HCT116 (cell line): ENCODE data around the gene EEF1A2. TPM values are rescaled to one million over a fixed set of nuclear protein-coding genes. Genes with fewer than 3 reads are reported as not detected.

Source experiments
- ATAC-seq: fragments of 200-7000 bp; cut with Tn5 transposase; 2 replicates; pipeline ENCODE4 v1.9.1; 2020; ENCODE audit warnings: mild to moderate bottlenecking, moderate library complexity
- BruUV-seq: library from RNA; stranded (reverse); fragments of 400-500 nt; replicated peaks from 2 replicates; lab custom pipeline; 2021; lab: Mats Ljungman, UMichigan
- CTCF ChIA-PET: fragments of 300-600 bp; sonication (Branson Sonifier 250); formaldehyde crosslinking; loops from one replicate; lab custom pipeline; 2021; ENCODE audit warnings: antibody characterized with exemption; lab: Charles Lee
- POLR2A ChIA-PET: fragments of 300-600, 350-600 bp; sonication (Branson Sonifier 250); formaldehyde crosslinking; loops from one replicate; lab custom pipeline; 2021; ENCODE audit warnings: antibody characterized with exemption; lab: Charles Lee
- RAD21 ChIA-PET, 2 experiments: fragments of 300-600 bp; sonication (Branson Sonifier 250); formaldehyde crosslinking; loops; one replicate each; lab custom pipeline; 2023; ENCODE audit warnings: low total read pairs in 2 of 2; ENCODE audit not compliant: uncharacterized antibody in 2 of 2, unreplicated experiment in 2 of 2, low non-redundant PET in 1 of 2; lab: Charles Lee
- DNase-seq: peaks from one replicate; pipeline ENCODE4 v3.0.0-alpha.2; 2010; ENCODE audit warnings: low read depth, low spot score
- H2AFZ ChIP-seq: fragments of 200-600 bp; shearing (Covaris generic), sonication (generic); 2 replicates; pipeline ENCODE4 v1.6.1; 2017; ENCODE audit warnings: low read depth, mixed run types, mixed read lengths, antibody characterized with exemption, low read length; ENCODE audit not compliant: poor library complexity, severe bottlenecking
- H3K27ac ChIP-seq: 2 replicates; pipeline ENCODE4 v1.5.1; 2012; ENCODE audit warnings: low read depth, low read length
- H3K27me3 ChIP-seq: fragments of 200-600 bp; sonication (generic); 2 replicates; pipeline ENCODE4 v1.6.1; 2016; ENCODE audit warnings: mixed run types, low read length, mixed read lengths; ENCODE audit not compliant: insufficient read depth
- H3K36me3 ChIP-seq, 2 experiments: fragments of 200-500 bp in 1 of 2; fragments of 200-600 bp in 1 of 2; sonication (Bioruptor generic) in 1 of 2; sonication (generic) in 1 of 2; 2 replicates each; pipeline versions ENCODE4 v1.5.1 to v1.6.1; 2014 to 2016; ENCODE audit warnings: low read length in 2 of 2, inconsistent platforms in 1 of 2, mixed read lengths in 1 of 2, mixed run types in 1 of 2; ENCODE audit not compliant: insufficient read depth in 2 of 2, control insufficient read depth in 1 of 2
- H3K4me1 ChIP-seq, 2 experiments: fragments of 200-600 bp in 1 of 2; sonication (generic) in 1 of 2; 2 replicates each; pipeline versions ENCODE4 v1.5.1 to v1.6.1; 2012 to 2017; ENCODE audit warnings: low read length in 2 of 2, inconsistent platforms in 1 of 2, mild to moderate bottlenecking in 1 of 2, mixed read lengths in 1 of 2, mixed run types in 1 of 2, moderate library complexity in 1 of 2; ENCODE audit not compliant: insufficient read depth in 2 of 2, control insufficient read depth in 1 of 2
- H3K4me2 ChIP-seq: fragments of 200-600 bp; sonication (generic); 2 replicates; pipeline ENCODE4 v1.6.1; 2017; ENCODE audit warnings: mixed run types, low read length, mixed read lengths
- H3K4me3 ChIP-seq, 2 experiments: fragments of 200-600 bp in 1 of 2; sonication (generic) in 1 of 2; replicated peaks in 1 of 2; 2 replicates each; pipeline ENCODE4 v1.5.1; 2011 to 2016; ENCODE audit warnings: low read length in 2 of 2, control low read depth in 1 of 2, low read depth in 1 of 2, mild to moderate bottlenecking in 1 of 2, mixed read lengths in 1 of 2, mixed run types in 1 of 2
- H3K79me2 ChIP-seq: fragments of 200-600 bp; sonication (generic); 2 replicates; pipeline ENCODE4 v1.6.1; 2017; ENCODE audit warnings: mild to moderate bottlenecking, mixed run types, low read length, moderate library complexity, mixed read lengths; ENCODE audit not compliant: insufficient read depth
- H3K9ac ChIP-seq: fragments of 200-600 bp; sonication (generic); 2 replicates; pipeline ENCODE4 v1.6.1; 2016; ENCODE audit warnings: low read length, mixed read lengths
- H3K9me2 ChIP-seq: fragments of 200-600 bp; sonication (generic), shearing (Covaris generic); 2 replicates; pipeline ENCODE4 v1.6.1; 2017; ENCODE audit warnings: mixed run types, mild to moderate bottlenecking, moderate library complexity; ENCODE audit not compliant: insufficient read depth
- H3K9me3 ChIP-seq, 2 experiments: fragments of 200-500 bp in 1 of 2; fragments of 200-600 bp in 1 of 2; sonication (Bioruptor generic) in 1 of 2; sonication (generic) in 1 of 2; 2 replicates each; pipeline ENCODE4 v1.6.1; 2014 to 2017; ENCODE audit warnings: low read length in 2 of 2, mixed read lengths in 2 of 2, inconsistent platforms in 1 of 2, low read depth in 1 of 2, mild to moderate bottlenecking in 1 of 2, mixed run types in 1 of 2, moderate library complexity in 1 of 2; ENCODE audit not compliant: control insufficient read depth in 1 of 2, insufficient read depth in 1 of 2
- H4K20me1 ChIP-seq: fragments of 200-600 bp; sonication (generic), shearing (Covaris generic); 2 replicates; pipeline ENCODE4 v1.6.1; 2017; ENCODE audit warnings: mixed run types, mild to moderate bottlenecking, moderate library complexity; ENCODE audit not compliant: insufficient read depth
- CEBPB ChIP-seq: IDR thresholded peaks from 2 replicates; pipeline ENCODE4 v1.6.1; 2012; ENCODE audit warnings: low read depth
- CTCF ChIP-seq, 3 experiments: fragments of 200-600 bp in 1 of 3; sonication (generic) in 1 of 3; IDR thresholded peaks in 2 of 3; conservative IDR thresholded peaks in 1 of 3; 2 replicates each; pipeline ENCODE4 v1.5.1; 2012 to 2017; ENCODE audit warnings: low read depth in 2 of 3, low read length in 2 of 3, antibody characterized with exemption in 1 of 3, borderline replicate concordance in 1 of 3, control low read depth in 1 of 3, mild to moderate bottlenecking in 1 of 3, mixed read lengths in 1 of 3, mixed run types in 1 of 3, moderate library complexity in 1 of 3; ENCODE audit not compliant: insufficient read depth in 1 of 3
- EGR1 ChIP-seq: IDR thresholded peaks from 2 replicates; pipeline ENCODE4 v1.6.1; 2012; ENCODE audit warnings: low read depth
- ELF1 ChIP-seq: IDR thresholded peaks from 2 replicates; pipeline ENCODE4 v1.6.1; 2012; ENCODE audit warnings: low read depth, borderline replicate concordance
- FOSL1 ChIP-seq: IDR thresholded peaks from 2 replicates; pipeline ENCODE4 v1.6.1; 2012; ENCODE audit warnings: low read depth
- JUND ChIP-seq: IDR thresholded peaks from 2 replicates; pipeline ENCODE4 v1.6.1; 2012
- MAX ChIP-seq: IDR thresholded peaks from 2 replicates; pipeline ENCODE4 v1.6.1; 2012
- REST ChIP-seq: IDR thresholded peaks from 2 replicates; pipeline ENCODE4 v1.6.1; 2012; ENCODE audit warnings: low read depth
- TCF7L2 ChIP-seq: IDR thresholded peaks from 2 replicates; pipeline ENCODE4 v1.7.0; 2011; ENCODE audit warnings: borderline replicate concordance, inconsistent platforms; ENCODE audit not compliant: insufficient read depth, insufficient read length; ENCODE audit errors: extremely low read depth
- ZBTB33 ChIP-seq: IDR thresholded peaks from 2 replicates; pipeline ENCODE4 v1.6.1; 2011; ENCODE audit warnings: mild to moderate bottlenecking, low read length, moderate library complexity; ENCODE audit not compliant: insufficient replicate concordance; ENCODE audit errors: extremely low read depth
- ZFX ChIP-seq: fragments of 450-650 bp; IDR thresholded peaks from 2 replicates; pipeline ENCODE4 v1.6.1; 2017
- intact Hi-C: fragments of 100-400 bp; cut with micrococcal nuclease; formaldehyde crosslinking; loops from 2 replicates; pipeline ENCODE4 v1.10.0; 2022
- total RNA-seq: library from RNA; stranded (reverse); gene quantifications from one replicate; pipeline ENCODE4 v1.2.1, GENCODE V29; 2021; ENCODE audit not compliant: unreplicated experiment

The EEF1A2 gene
- total RNA-seq, 1 experiment from 2014 or later: 454 TPM

- no peak for TF ChIP-seq TCF7L2
- no peak for TF ChIP-seq REST
- no peak for TF ChIP-seq CEBPB
- no peak for TF ChIP-seq CTCF (IDR thresholded peaks at IDR 0.05 in 2 of 3, conservative IDR thresholded peaks at IDR 0.05 in 1 of 3; ENCODE audit: borderline replicate concordance in 1 of 3, insufficient read depth in 1 of 3, low read depth in 2 of 3, low read length in 2 of 3)
- TF ChIP-seq JUND: no peak
- no peak for TF ChIP-seq EGR1
- no peak for TF ChIP-seq ELF1
- no peak for TF ChIP-seq ZBTB33
- TF ChIP-seq MAX: no peak
- TF ChIP-seq FOSL1: no peak
- no peak for TF ChIP-seq ZFX
- TF ChIP-seq, all 23 proteins: peak for 0
- Histone ChIP-seq H3K9ac (peak overlapping the region; percentile 78), H3K4me3 (peak overlapping the region; percentile 82 to 84), H3K4me2 (peak overlapping the region; percentile 95), H2AFZ (no peak overlapping the region), H3K36me3 (peaks cover 26 to 48% of the 10 kb centered on the region in 2 experiments; a peak in 3 of 4 replicates), H3K9me3 (no peaks in the 10 kb centered on the region), H4K20me1 (no peaks in the 10 kb centered on the region), H3K79me2 (peaks cover 50% of the 10 kb centered on the region), H3K4me1 (peaks cover 21 to 42% of the 10 kb centered on the region in 2 experiments), H3K27ac (peak overlapping the region; percentile 77), H3K9me2 (no peaks in the 10 kb centered on the region), H3K27me3 (no peaks in the 10 kb centered on the region)
- BruUV-seq: no TSS peak
- no peak for DNase-seq
- ChIA-PET RAD21 (interaction anchor here in 1 of 2 experiments (1.0 kb wide), 1 partner anchor 23 kb away, joined by 3 read pairs; the partner anchor contains the start of gene PPDPF), POLR2A (interaction anchor here (0.8 to 1.7 kb wide), 4 partner anchors 14 to 40 kb away, joined by 3 to 10 read pairs (median 4); partner anchors contain the start of genes PPDPF and PTK6), CTCF (interaction anchor here (0.9 to 1.2 kb wide), 3 partner anchors 23 to 542 kb away, joined by 3 to 5 read pairs (median 3); partner anchors contain the start of gene PPDPF)
- ATAC-seq: no peak
- intact Hi-C loops: no loop called here
These were observed 1.5 kb downstream of the EEF1A2 start for GRCh38 chr20:63497138-63497945.
